Hepatocyte (in vitro differentiated cells): ENCODE data around the gene EIF2AK2. TPM values are rescaled to one million over a fixed set of nuclear protein-coding genes. Genes with fewer than 3 reads are reported as not detected.

Source experiments
- DNase-seq: peaks from one replicate; pipeline ENCODE4 v3.0.0-alpha.2; 2016; ENCODE audit warnings: low spot score
- H2AFZ ChIP-seq: fragments of 200-600 bp; sonication (generic); 2 replicates; pipeline ENCODE4 v1.6.0; 2016; ENCODE audit warnings: antibody characterized with exemption, mild to moderate bottlenecking
- H3K27ac ChIP-seq: fragments of 200-600 bp; sonication (generic); 2 replicates; pipeline ENCODE4 v1.5.1; 2016; ENCODE audit warnings: mild to moderate bottlenecking
- H3K27me3 ChIP-seq: fragments of 200-600 bp; sonication (generic); 2 replicates; pipeline ENCODE4 v1.6.1; 2016
- H3K36me3 ChIP-seq: fragments of 200-600 bp; sonication (generic); replicated peaks from 2 replicates; pipeline ENCODE4 v1.5.1; 2016; ENCODE audit warnings: low read depth; ENCODE audit not compliant: insufficient read depth
- H3K4me1 ChIP-seq: fragments of 200-600 bp; sonication (generic); 2 replicates; pipeline ENCODE4 v1.5.1; 2016; ENCODE audit warnings: mild to moderate bottlenecking, moderate library complexity; ENCODE audit not compliant: insufficient read depth
- H3K4me2 ChIP-seq: fragments of 200-600 bp; sonication (generic); 2 replicates; pipeline ENCODE4 v1.6.0; 2016
- H3K4me3 ChIP-seq: fragments of 200-600 bp; sonication (generic); 2 replicates; pipeline ENCODE4 v1.5.1; 2016; ENCODE audit warnings: mild to moderate bottlenecking
- H3K79me2 ChIP-seq: fragments of 200-600 bp; sonication (generic); 2 replicates; pipeline ENCODE4 v1.6.0; 2017; ENCODE audit warnings: mild to moderate bottlenecking
- H3K9me2 ChIP-seq: fragments of 200-600 bp; sonication (generic); replicated peaks from 2 replicates; pipeline ENCODE4 v1.6.0; 2017; ENCODE audit warnings: mild to moderate bottlenecking; ENCODE audit not compliant: insufficient read depth
- H3K9me3 ChIP-seq: fragments of 200-600 bp; sonication (generic); 2 replicates; pipeline ENCODE4 v1.5.1; 2016; ENCODE audit warnings: low read depth, mild to moderate bottlenecking
- H4K20me1 ChIP-seq: fragments of 200-600 bp; sonication (generic); 2 replicates; pipeline ENCODE4 v1.6.0; 2016; ENCODE audit warnings: mild to moderate bottlenecking; ENCODE audit not compliant: insufficient read depth, poor library complexity, severe bottlenecking
- CTCF ChIP-seq: fragments of 200-600 bp; sonication (generic); IDR thresholded peaks from 2 replicates; pipeline ENCODE4 v1.5.1; 2016; ENCODE audit warnings: antibody characterized with exemption, mild to moderate bottlenecking; ENCODE audit not compliant: poor library complexity
- EZH2 ChIP-seq: fragments of 200-600 bp; sonication (generic); IDR thresholded peaks from 2 replicates; pipeline ENCODE4 v1.6.1; 2016; ENCODE audit warnings: antibody characterized with exemption, mild to moderate bottlenecking, borderline replicate concordance
- EZH2phosphoT487 ChIP-seq: fragments of 200-600 bp; sonication (generic); IDR thresholded peaks from one replicate; pipeline ENCODE4 v1.6.1; 2018; ENCODE audit warnings: antibody characterized with exemption, mild to moderate bottlenecking, low read depth, moderate library complexity; ENCODE audit not compliant: unreplicated experiment, severe bottlenecking
- WGBS: methylation state at CpG from one replicate; pipeline ENCODE4 v1.1.6; 2016; ENCODE audit warnings: low lambda C conversion rate; ENCODE audit errors: missing lambda C conversion rate; 5-methylcytosine and 5-hydroxymethylcytosine counted together
- polyA plus RNA-seq: library from polyadenylated mRNA; unstranded; fragments of >200 nt; fragmentation: Nextera tagmentation; extraction: Ambion mirVana; gene quantifications from 2 replicates; pipeline ENCODE4 v1.2.1, GENCODE V29; 2016
- total RNA-seq: library from RNA; depleted of rRNA; stranded (reverse); fragments of >200 nt; gene quantifications from 2 replicates; pipeline ENCODE4 v1.2.3, GENCODE V29; 2014

Gene EIF2AK2
- total and polyA plus RNA-seq, 2 experiments from 2014 or later = 22.2 to 38.4 TPM

GRCh38 chr2:37080266-37080665 lies 76.5 kb downstream of the EIF2AK2 start:
- no peaks in the 10 kb centered on the region for H3K9me2 ChIP-seq
- no peaks in the 10 kb centered on the region for H3K27me3 ChIP-seq
- no peaks in the 10 kb centered on the region for H3K9me3 ChIP-seq
- no peak for DNase-seq
- H3K4me2 ChIP-seq = no peak overlapping the region
- H3K4me3 ChIP-seq = no peak overlapping the region
- 89% methylated on average over 2 of the region's 2 CpGs for WGBS
- H3K4me1 ChIP-seq = peaks cover 10% of the 10 kb centered on the region
- H4K20me1 ChIP-seq = no peaks in the 10 kb centered on the region
- H2AFZ ChIP-seq = no peak overlapping the region
- no peak overlapping the region for H3K27ac ChIP-seq
- H3K79me2 ChIP-seq = peaks cover 20% of the 10 kb centered on the region
- H3K36me3 ChIP-seq = no peaks in the 10 kb centered on the region
- TF ChIP-seq EZH2 (no peak), CTCF (no peak), EZH2phosphoT487 (no peak)

GRCh38 chr2:37070931-37071330 lies 85.8 kb downstream of the EIF2AK2 start:
- no peaks in the 10 kb centered on the region for H3K9me3 ChIP-seq
- DNase-seq = no peak
- H3K4me1 ChIP-seq = no peaks in the 10 kb centered on the region
- H4K20me1 ChIP-seq = no peaks in the 10 kb centered on the region
- no peaks in the 10 kb centered on the region for H3K36me3 ChIP-seq
- WGBS = 97% methylated on average over 2 of the region's 2 CpGs
- H3K27ac ChIP-seq = no peak overlapping the region
- no peaks in the 10 kb centered on the region for H3K27me3 ChIP-seq
- no peak overlapping the region for H3K4me3 ChIP-seq
- no peak overlapping the region for H3K4me2 ChIP-seq
- no peaks in the 10 kb centered on the region for H3K79me2 ChIP-seq
- H2AFZ ChIP-seq = no peak overlapping the region
- no peaks in the 10 kb centered on the region for H3K9me2 ChIP-seq
- TF ChIP-seq EZH2phosphoT487 (no peak), EZH2 (no peak), CTCF (no peak)

- Histone ChIP-seq H3K36me3 (no peaks in the 10 kb centered on the region), H3K79me2 (no peaks in the 10 kb centered on the region), H3K4me2 (no peak overlapping the region), H4K20me1 (no peaks in the 10 kb centered on the region), H3K4me1 (no peaks in the 10 kb centered on the region), H3K9me2 (no peaks in the 10 kb centered on the region), H3K27ac (no peak overlapping the region), H3K4me3 (no peak overlapping the region), H2AFZ (no peak overlapping the region), H3K9me3 (no peaks in the 10 kb centered on the region), H3K27me3 (no peaks in the 10 kb centered on the region)
- no peak for TF ChIP-seq CTCF
- TF ChIP-seq EZH2 = no peak
- TF ChIP-seq EZH2phosphoT487 = no peak
- 89% methylated on average over 6 of the region's 6 CpGs for WGBS
- no peak for DNase-seq
Observed at GRCh38 chr2:37068686-37069085, 88.1 kb downstream of the EIF2AK2 start.

- TF ChIP-seq CTCF = no peak
- TF ChIP-seq EZH2 = no peak
- no peak for TF ChIP-seq EZH2phosphoT487
- Histone ChIP-seq H3K79me2 (no peaks in the 10 kb centered on the region), H3K4me3 (no peak overlapping the region), H4K20me1 (no peaks in the 10 kb centered on the region), H3K4me2 (no peak overlapping the region), H3K9me3 (no peaks in the 10 kb centered on the region), H3K27me3 (no peaks in the 10 kb centered on the region), H3K36me3 (no peaks in the 10 kb centered on the region), H3K9me2 (no peaks in the 10 kb centered on the region), H2AFZ (no peak overlapping the region), H3K4me1 (no peaks in the 10 kb centered on the region), H3K27ac (no peak overlapping the region)
- no peak for DNase-seq
- WGBS = 95% methylated on average over 5 of the region's 5 CpGs
Observed at GRCh38 chr2:37061776-37062175, 95.0 kb downstream of the EIF2AK2 start.
